Esophagus mucosa (tissue), 1 donor: Measurements from ENCODE around the gene BCL11B. TPM values are rescaled to one million over a fixed set of nuclear protein-coding genes. Genes with fewer than 3 reads are reported as not detected.

Experiments used
- ATAC-seq: fragments of 200-7000 bp; cut with Tn5 transposase; one replicate; pipeline ENCODE4 v1.9.1; 2020
- total RNA-seq: library from RNA; stranded (reverse); gene quantifications from one replicate; pipeline ENCODE4 v1.2.4, GENCODE V29; 2023
- donor health status: DM: yes; HTN: yes; CAD: no.

BCL11B gene
- total RNA-seq, 1 donor from 2014 or later, result 10.6 TPM

DNA sequence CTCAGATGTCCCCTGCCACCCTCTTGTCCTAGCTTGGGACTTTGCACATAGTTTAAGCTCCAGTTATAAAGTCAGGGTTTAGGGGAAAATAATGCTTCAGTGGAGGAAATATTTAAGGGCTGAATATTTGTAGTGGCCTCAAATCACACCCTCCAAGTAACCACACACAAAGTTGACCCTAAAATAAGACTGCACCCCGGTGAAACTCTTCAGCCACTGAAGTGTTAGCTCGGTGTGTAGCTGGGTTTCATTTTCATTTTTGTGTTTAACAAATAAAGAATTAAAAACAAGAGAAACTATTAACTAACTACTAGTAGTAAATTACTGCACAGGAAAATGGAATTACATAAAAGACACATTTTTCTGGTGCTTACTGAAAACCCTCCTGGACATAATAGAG lies 14.8 kb upstream of the BCL11B start:
- no peak for ATAC-seq

- ATAC-seq, result no peak
Observed at GRCh38 chr14:99284254-99285004, 12.4 kb upstream of the BCL11B start.

DNA sequence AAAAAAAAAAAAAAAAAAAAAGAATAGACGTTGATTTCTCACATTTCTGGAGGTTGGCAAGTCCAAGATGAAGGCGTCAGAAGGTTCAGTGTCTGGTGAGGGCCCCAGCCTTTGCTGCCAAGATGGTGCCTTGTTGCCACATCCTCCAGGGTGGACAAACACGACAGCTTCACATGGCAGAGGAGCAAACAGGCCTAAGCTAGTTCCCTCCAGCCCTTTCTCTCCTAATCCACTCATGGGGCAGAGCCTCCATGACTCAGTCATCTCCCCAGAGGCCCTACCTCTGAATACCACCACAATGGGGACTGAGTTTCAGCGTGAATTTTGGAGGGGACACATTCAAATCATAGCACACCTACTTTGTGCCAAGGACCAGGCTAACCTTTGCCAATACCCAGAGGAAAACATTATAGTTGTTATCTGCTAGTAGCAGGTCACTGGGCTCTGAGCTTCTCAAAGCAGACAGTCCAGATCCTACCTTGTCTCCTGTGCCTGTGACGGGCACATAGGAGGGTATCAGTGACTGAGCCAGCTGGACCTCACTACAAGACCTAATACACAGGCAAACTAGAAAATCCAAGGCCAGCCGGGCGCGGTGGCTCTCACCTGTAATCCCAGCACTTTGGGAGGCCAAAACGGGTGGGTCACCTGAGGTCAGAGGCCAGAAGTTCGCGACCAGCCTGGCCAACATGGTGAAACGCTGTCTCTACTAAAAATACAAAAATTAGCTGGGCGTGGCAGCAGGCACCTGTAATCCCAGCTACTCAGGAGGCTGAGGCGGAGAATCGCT lies 10.5 kb upstream of the BCL11B start:
- ATAC-seq, result no peak

DNA sequence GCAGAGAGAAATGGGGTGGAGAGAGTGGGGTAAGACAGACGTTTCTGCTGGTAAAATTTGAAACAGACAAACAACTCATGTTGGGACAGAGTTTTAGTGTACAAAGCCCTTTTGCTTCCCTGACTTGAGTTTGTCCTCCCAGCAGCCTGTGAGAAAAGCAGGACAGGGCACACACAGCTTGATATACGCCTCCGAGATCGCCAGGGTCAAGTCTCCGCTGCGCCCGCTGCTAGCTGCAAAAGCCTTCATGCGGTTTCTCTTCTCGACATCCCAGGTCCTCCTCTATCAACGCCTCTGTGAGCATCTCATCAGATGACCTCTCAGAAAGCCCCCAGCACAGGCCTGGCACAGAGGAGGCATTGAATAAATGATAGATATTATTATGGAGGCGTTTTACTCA lies 9.4 kb upstream of the BCL11B start:
- no peak for ATAC-seq

DNA sequence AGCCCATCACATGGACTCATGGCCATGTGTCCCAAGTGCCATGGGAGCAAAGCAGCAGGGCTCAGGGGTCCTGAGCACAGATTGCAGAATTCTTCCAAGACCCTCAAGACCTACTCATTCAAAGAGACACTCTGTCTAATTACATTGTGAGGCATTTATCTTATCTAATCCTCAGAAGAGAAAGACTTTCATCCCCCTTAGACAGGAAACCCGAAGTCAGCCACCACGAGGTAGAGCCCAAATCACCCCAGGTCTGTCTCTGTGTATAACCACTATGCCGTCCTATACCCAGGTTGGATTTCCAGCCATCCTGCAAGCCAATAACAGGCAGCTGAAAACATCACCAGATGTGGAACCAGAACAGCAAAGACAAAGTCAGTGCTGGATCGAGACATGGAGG lies 8.9 kb upstream of the BCL11B start:
- ATAC-seq, result no peak

- no peak for ATAC-seq
Observed at GRCh38 chr14:99280066-99280731, 8.2 kb upstream of the BCL11B start.

GRCh38 chr14:99278836-99279235 lies 6.8 kb upstream of the BCL11B start:
- ATAC-seq, result no peak

- ATAC-seq, result no peak
Observed at GRCh38 chr14:99277530-99277929, 5.5 kb upstream of the BCL11B start.

DNA sequence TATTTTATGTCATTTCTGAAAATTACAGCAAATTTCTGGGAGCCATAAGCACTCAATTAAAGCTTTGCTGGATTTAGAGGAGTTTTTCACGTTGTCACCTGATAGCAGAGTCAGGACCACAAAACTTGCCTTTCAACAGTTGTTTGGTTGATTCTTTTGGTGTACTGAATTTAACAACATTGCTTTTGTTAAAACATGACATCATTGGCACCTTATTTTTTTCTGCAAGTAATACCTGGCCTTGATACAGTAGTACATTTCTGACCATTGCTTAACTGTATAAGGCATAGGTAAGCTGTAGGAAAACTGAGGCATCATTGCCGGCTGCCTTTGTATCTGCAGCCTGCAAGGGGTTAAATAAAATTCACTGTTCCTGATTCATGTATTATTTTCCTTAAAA lies 4.5 kb upstream of the BCL11B start:
- ATAC-seq, result no peak

- no peak for ATAC-seq
Observed at GRCh38 chr14:99275222-99275584, 3.2 kb upstream of the BCL11B start.

- ATAC-seq, result peak; percentile 61
Observed at GRCh38 chr14:99274346-99275221, 2.6 kb upstream of the BCL11B start.

DNA sequence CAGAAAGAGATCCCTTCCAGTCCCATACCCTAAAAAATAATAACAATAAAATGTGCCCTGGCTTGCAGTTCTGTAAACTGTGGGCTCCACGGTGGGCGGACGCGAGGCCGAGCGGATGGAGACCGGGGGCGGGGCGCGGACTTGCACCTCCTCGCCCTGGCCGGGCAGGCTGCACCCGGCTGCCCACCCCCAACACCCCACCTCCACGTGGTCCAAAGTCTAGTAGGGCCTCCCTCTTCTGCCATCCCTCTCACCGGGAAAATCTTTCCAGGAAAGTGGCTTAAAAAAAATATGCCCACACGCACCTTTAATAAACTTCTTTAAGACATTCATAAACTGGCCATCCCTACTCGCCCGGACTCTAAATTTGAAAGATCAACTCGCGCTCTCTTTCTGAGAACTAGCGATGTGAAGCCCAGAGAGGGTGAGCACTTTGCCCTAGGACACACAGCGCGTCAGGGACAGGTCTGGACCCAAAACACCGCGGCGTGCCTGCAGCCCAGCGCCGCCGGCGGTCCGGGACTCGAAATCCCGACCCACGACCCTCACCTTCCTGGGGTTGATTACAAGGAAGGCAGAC lies 1.9 kb upstream of the BCL11B start:
- no peak for ATAC-seq

- peak; percentile 35 for ATAC-seq
Observed at GRCh38 chr14:99272899-99273765, 1.1 kb upstream of the BCL11B start.

GRCh38 chr14:99272632-99272898 lies 568 bp upstream of the BCL11B start:
- ATAC-seq, result peak; percentile 9

GRCh38 chr14:99271221-99271941 lies 616 bp downstream of the BCL11B start:
- no peak for ATAC-seq

- no peak for ATAC-seq
Observed at GRCh38 chr14:99270458-99271220, 1.4 kb downstream of the BCL11B start.

DNA sequence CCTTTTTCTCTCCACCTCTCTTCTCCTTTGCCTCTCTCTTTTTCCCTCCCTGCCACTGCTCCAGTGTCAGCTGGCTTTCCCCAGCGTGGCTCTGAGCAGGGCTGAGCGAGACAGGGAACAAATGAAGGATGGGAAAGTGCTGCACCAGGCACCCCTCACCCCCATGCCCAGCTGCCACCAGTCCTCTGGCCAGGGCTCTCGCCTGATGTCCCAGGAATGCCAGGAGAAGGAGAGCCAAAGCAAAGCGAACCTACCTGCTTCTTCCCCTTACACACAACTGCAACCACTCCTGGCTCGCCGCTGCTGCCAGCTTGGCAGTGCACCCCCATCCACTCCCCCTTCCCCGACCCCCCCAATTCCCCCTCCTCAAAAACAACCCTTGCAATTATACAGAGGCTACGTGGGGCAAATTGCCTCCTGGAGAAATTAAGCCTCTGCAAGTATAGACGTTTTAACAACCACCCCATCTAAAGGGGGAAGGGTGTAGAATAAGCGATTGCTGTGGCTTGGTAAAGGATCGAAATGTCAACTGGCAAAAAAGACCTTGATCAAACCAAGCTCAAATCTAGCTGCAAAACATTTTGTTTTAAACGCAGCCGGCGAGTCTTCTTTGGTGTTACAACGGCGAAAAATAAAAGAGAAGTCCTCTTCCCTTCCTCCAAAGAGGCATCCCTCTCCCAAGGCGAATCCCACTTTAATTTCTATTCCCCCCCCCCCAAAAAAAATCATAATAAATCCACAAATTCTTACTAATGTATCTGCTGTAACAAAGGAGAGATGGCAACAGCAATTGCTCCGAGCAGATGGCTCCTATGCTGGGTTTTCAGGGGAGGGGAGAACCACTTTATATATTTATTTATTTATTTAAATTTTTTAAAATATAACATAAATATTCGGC lies 2.9 kb downstream of the BCL11B start:
- no peak for ATAC-seq

GRCh38 chr14:99267837-99268781 lies 3.9 kb downstream of the BCL11B start:
- ATAC-seq, result no peak
